Coronary artery (tissue), 2 donors: ENCODE results near the gene OR51B2.

ENCODE experiments used
- DNase-seq: peaks from one replicate; pipeline ENCODE4 v3.0.0-alpha.2; 2017; ENCODE audit warnings: low spot score
- H3K27ac ChIP-seq, 2 donors: fragments of 200-600 bp; sonication (generic); one replicate each; pipeline ENCODE4 v1.5.1; 2016 to 2019
- H3K4me3 ChIP-seq: fragments of 200-600 bp; sonication (generic); 2 replicates; pipeline ENCODE4 v1.5.1; 2016; ENCODE audit warnings: mild to moderate bottlenecking, moderate library complexity
- CTCF ChIP-seq: fragments of 200-600 bp; sonication (generic); IDR thresholded peaks from one replicate; pipeline ENCODE4 v1.5.1; 2019; ENCODE audit warnings: antibody characterized with exemption

Gene OR51B2

GRCh38 chr11:5286901-5287300, 37.2 kb downstream of the OR51B2 start:
- H3K4me3 ChIP-seq = no peak overlapping the region
- no peak for DNase-seq
- TF ChIP-seq CTCF = no peak

GRCh38 chr11:5286351-5286750, 37.7 kb downstream of the OR51B2 start:
- DNase-seq = no peak
- Histone ChIP-seq H3K4me3 (no peak overlapping the region), H3K27ac (no peak overlapping the region)
- no peak for TF ChIP-seq CTCF

More at GRCh38 chr11:5286901-5287300, 37.2 kb downstream of the OR51B2 start:
- no peak overlapping the region for H3K27ac ChIP-seq

- no peak for DNase-seq
- H3K27ac ChIP-seq = no peak overlapping the region
- TF ChIP-seq CTCF = no peak
- H3K4me3 ChIP-seq = no peak overlapping the region
These were observed 38.3 kb downstream of the OR51B2 start for GRCh38 chr11:5285703-5286340.

GRCh38 chr11:5284637-5285036, 39.5 kb downstream of the OR51B2 start:
- TF ChIP-seq CTCF = no peak
- H3K27ac ChIP-seq = no peak overlapping the region
- no peak overlapping the region for H3K4me3 ChIP-seq
- DNase-seq = no peak

GRCh38 chr11:5283882-5284281, 40.2 kb downstream of the OR51B2 start:
- DNase-seq = no peak
- Histone ChIP-seq H3K4me3 (no peak overlapping the region), H3K27ac (no peak overlapping the region)
- no peak for TF ChIP-seq CTCF

- no peak overlapping the region for H3K27ac ChIP-seq
- no peak for DNase-seq
- no peak overlapping the region for H3K4me3 ChIP-seq
- TF ChIP-seq CTCF = no peak
These were observed 41.0 kb downstream of the OR51B2 start for GRCh38 chr11:5283086-5283485.

- Histone ChIP-seq H3K27ac (no peak overlapping the region), H3K4me3 (no peak overlapping the region)
- no peak for TF ChIP-seq CTCF
- DNase-seq = no peak
These were observed 41.5 kb downstream of the OR51B2 start for GRCh38 chr11:5282628-5283027.
